Activated T-cell treated with anti-CD3 and anti-CD28 coated beads for 4 hours (primary cell): Measurements from ENCODE around the gene PRR19.
"Not testable (repeated sequence)": the region's sequence is repeated elsewhere in the genome, so short reads cannot be mapped to it uniquely, and the experiment has no call there.

Experiments used
- DNase-seq: peaks from one replicate; pipeline ENCODE4 v3.0.0-alpha.2; 2020

PRR19 gene

GRCh38 chr19:42328854-42329253 is 26.9 kb downstream of the PRR19 start:
- DNase-seq, result no peak

- no peak for DNase-seq
Observed at GRCh38 chr19:42330241-42330711, 28.3 kb downstream of the PRR19 start.

- DNase-seq, result not testable (repeated sequence)
Observed at GRCh38 chr19:42331333-42331732, 29.4 kb downstream of the PRR19 start.

GRCh38 chr19:42332059-42332458 is 30.1 kb downstream of the PRR19 start:
- DNase-seq, result no peak

DNA sequence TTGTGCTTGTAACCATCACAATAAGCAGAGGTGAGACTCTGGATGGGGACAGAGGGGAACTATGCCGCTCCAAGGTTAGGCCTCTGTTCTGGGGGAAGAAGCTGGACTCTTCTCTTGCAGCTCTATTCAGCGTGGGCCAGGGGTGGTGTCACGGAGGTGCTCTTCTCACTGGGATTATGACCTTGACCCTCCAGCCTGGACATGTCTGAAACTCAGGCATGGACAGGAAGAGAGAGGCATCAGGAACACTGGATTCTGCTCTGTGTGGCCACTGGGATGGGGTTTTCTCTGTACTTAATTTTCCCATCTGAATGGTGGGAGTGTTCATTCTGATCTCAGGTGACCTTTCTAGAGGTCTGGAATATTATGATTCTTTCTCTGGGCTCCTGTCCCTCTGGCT is 31.1 kb downstream of the PRR19 start:
- DNase-seq, result no peak

DNA sequence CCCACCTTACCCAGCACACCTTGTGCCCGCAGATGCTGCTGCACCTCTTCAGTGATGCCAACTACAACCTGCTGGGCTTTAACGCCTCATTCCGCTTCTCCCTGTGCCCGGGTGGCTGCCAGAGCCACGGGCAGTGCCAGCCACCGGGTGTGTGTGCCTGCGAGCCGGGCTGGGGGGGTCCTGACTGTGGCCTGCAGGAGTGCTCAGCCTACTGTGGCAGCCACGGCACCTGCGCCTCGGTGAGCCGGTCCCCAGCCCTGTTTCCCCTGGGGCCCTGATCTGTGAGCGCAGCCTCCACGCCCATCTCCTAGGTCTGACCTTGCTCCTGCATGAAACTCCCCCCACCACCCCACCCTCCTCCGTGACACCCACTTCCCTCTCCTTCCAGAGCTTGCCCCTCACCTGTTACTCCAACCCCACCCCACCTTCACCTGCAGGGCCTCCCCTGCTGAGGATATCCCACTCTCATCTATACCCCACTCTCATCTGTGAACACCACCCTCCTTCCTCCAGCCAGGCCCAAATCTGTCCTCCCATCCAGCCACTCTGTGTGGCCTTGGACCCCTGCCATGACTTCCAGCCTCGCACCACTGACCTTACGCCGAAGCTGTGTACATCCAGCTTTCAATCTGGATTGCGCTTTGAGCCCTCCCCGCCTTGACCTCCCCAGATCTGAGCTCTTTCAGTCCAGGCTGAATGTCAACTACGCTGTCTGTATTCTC is 32.2 kb downstream of the PRR19 start:
- no peak for DNase-seq

DNA sequence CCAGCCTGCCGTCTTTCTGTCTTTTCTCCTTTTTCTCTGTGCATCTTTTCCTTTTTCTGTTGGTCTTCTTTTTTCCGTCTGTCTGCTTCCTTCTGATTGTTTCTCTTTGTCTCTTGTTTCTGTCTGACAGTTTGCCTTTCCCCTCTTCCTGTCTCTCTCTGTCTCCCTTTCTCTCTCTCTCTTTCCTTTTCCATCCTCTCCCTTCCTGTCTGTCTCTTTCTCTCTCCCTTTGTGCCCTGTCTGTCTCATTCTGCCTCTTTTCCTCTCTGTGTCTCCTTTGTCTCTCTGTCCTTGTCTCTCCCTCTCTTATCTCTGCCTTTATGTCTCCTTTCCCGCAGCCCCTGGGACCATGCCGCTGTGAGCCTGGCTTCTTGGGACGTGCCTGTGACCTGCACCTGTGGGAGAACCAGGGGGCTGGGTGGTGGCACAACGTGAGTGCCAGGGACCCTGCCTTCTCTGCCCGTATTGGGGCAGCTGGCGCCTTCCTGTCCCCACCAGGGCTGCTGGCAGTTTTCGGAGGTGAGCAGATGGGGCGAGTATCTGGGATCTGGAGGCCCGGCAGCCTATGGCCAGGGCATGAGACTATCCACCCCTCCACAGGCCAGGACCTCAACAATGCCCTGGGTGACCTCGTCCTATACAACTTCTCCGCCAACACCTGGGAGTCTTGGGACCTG is 32.9 kb downstream of the PRR19 start:
- no peak for DNase-seq

DNA sequence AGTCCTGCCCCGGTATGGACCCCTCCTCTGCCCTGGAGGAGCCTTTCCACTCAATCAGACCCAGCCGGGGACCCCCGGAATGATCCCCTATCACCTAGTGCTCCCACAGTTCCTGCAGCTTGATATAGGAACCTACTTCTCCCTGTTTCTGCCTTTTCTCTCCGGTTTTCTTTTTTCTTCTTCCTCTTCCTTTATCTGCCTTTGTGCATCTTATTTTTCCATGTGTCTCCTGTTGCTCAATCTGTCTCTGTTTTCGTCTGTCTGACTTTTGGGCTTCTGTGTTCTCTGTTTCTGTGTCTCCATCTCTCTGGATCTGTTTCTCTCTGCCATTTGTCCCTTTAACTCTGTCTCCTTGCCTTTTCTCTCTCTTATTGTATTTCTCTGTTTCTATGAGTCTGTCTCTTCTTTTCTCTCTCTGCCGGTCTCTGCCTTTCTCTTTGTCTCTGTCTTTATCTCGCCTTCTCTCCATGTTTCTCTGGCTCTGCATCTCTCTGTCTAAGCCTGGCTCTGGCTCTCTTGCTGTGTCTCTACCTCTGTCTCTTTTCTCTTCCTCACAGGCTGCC is 33.5 kb downstream of the PRR19 start:
- DNase-seq, result no peak

GRCh38 chr19:42335971-42336370 is 34.0 kb downstream of the PRR19 start:
- no peak for DNase-seq

- not testable (repeated sequence) for DNase-seq
Observed at GRCh38 chr19:42339126-42339860, 37.4 kb downstream of the PRR19 start.

GRCh38 chr19:42339922-42340321 is 38.0 kb downstream of the PRR19 start:
- DNase-seq, result not testable (repeated sequence)

- no peak for DNase-seq
Observed at GRCh38 chr19:42343344-42344110, 41.6 kb downstream of the PRR19 start.

DNA sequence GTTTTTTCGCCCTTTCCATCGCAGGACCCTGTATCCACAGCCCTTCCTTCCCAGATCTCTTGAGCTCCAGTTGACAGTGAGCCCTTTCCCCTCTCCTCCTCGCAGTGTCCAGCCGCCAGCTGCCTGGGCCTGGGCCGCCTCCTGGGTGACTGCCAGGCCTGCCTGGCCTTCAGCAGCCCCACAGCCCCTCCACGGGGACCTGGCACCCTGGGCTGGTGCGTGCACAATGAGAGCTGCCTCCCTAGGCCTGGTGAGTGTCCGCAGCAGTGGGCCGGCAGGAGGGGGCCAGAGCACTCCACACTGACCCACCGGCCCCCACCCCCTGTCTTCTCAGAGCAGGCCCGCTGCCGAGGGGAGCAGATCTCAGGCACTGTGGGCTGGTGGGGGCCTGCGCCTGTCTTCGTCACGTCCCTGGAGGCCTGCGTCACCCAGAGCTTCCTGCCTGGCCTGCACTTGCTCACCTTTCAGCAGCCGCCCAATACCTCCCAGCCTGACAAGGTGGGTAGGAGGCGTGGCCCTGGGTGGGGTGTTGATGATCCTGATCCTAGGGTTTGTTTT is 42.5 kb downstream of the PRR19 start:
- DNase-seq, result no peak

- no peak for DNase-seq
Observed at GRCh38 chr19:42345191-42345812, 43.4 kb downstream of the PRR19 start.

DNA sequence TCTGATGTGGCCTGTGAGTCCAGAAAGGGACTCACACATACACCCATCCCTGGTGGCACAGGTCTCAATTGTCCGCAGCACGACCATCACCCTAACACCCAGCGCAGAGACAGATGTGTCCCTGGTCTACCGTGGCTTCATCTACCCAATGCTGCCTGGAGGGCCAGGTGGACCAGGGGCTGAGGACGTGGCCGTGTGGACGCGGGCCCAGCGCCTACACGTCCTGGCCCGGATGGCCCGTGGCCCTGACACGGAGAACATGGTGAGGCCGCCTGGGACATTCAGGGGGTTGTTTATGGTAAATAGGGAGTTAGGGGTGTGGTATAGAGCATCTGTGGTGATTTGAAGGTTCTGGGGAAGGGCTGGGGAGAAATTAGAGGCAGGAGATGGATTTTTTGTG is 46.3 kb downstream of the PRR19 start:
- no peak for DNase-seq

DNA sequence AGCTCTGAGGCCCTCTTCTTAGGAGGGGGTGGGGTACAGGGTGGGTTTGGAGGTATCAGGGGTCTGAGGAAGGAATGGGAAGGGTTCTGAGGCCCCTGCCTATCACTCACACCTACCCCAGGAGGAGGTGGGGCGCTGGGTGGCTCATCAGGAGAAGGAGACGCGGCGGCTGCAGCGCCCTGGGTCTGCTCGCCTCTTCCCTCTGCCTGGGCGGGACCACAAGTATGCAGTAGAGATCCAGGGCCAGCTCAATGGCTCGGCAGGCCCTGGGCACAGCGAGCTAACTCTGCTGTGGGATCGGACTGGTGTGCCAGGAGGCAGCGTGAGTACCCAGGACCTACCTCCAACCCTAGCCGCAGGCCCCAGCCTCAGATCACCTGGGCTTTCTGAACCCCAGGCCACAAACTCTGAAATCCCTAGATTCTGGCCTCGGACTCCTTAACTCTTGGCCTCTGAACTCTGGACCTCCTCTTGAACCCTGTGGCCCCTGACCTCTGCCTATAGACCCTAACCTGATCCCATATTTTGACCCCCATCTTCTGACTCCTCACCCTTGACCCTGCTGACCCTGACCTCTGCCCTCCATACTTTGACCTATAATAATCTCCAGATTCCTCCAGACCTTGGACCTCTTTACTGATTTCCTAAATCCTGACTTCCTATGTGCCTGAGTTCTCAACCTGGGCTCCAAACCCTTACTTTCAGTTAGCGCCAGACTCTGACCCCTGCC is 47.6 kb downstream of the PRR19 start:
- no peak for DNase-seq

GRCh38 chr19:42350417-42350816 is 48.5 kb downstream of the PRR19 start:
- no peak for DNase-seq

GRCh38 chr19:42351079-42351735 is 49.3 kb downstream of the PRR19 start:
- DNase-seq, result no peak

DNA sequence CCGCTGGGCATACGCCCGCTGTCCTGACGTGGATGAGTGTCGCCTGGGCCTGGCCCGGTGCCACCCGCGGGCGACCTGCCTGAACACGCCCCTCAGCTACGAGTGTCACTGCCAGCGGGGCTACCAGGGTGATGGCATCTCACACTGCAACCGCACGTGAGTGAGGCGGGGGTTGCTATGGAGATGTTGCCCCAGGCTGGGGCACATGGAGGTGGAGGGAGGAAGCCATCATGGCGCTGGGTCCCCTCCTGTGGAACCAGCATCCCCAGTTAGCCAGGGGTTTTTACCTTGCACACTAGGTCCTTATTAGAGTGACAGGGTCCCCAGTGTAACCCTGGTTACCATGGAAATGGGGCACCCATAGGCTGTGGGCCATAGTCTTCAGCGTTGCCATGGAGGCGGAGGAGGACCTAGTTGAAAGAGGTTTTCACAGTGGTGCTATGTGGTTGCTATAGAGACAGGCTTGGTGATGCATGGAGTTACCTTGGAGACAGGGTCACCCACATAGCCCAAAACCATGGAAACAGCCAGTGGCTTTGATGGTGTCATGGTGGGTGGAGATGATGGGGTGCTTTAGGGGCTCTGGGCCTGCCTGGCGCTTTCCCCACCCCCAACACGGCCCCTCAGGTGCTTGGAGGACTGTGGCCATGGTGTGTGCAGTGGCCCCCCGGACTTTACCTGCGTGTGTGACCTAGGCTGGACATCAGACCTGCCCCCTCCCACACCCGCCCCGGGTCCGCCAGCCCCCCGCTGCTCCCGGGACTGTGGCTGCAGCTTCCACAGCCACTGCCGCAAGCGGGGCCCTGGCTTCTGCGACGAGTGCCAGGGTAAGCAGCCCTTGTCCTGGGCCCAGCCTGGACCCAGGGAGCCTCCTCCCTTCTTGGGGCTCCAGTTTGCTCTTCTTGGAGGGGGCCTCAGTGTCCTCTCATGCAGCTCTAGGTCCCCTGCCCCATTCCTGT is 50.6 kb downstream of the PRR19 start:
- DNase-seq, result no peak
